ENCODE measurements around the gene ARHGDIG.

DNA sequence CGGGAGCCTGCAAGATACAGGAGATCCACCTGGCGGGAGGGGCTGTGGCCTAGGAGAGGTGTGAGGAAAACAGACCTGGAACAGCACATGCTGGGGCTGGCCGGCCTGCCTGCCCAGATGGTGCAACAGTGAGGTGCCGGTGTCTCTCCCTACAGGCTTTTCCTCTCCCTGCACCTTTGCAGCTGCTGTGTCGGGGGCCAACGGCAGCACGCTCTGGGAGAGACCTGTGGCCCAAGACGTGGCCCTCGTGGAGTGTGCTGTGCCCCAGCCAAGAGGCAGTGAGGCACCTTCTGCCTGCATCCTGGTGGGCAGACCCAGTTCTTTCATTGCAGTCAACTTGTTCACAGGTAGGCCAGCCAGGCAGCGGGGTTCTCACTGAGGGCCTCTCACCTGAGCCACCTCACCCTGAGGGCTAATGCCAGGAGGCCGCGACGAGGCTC lies 20.6 kb upstream of the ARHGDIG start:
- no peak for TF ChIP-seq EZH2 (IDR thresholded peaks at IDR 0.05; ENCODE audit: borderline replicate concordance, low read depth, low read length, severe bottlenecking)
- TF ChIP-seq, protein P1, sequence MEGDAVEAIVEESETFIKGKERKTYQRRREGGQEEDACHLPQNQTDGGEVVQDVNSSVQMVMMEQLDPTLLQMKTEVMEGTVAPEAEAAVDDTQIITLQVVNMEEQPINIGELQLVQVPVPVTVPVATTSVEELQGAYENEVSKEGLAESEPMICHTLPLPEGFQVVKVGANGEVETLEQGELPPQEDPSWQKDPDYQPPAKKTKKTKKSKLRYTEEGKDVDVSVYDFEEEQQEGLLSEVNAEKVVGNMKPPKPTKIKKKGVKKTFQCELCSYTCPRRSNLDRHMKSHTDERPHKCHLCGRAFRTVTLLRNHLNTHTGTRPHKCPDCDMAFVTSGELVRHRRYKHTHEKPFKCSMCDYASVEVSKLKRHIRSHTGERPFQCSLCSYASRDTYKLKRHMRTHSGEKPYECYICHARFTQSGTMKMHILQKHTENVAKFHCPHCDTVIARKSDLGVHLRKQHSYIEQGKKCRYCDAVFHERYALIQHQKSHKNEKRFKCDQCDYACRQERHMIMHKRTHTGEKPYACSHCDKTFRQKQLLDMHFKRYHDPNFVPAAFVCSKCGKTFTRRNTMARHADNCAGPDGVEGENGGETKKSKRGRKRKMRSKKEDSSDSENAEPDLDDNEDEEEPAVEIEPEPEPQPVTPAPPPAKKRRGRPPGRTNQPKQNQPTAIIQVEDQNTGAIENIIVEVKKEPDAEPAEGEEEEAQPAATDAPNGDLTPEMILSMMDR (IDR thresholded peaks at IDR 0.05; ENCODE audit: borderline replicate concordance, extremely low read depth, low read length, poor library complexity, severe bottlenecking): no peak

Measured in DND-41 (cell line).